Placental epithelial cell (primary cell): ENCODE results near the gene STARD4. TPM values are rescaled to one million over a fixed set of nuclear protein-coding genes. Genes with fewer than 3 reads are reported as not detected.

ENCODE experiments used
- total RNA-seq: library from RNA; depleted of rRNA; stranded (reverse); fragments of >200 nt; gene quantifications from 2 replicates; pipeline ENCODE4 v1.2.3, GENCODE V29; 2012

The STARD4 gene, protein sequence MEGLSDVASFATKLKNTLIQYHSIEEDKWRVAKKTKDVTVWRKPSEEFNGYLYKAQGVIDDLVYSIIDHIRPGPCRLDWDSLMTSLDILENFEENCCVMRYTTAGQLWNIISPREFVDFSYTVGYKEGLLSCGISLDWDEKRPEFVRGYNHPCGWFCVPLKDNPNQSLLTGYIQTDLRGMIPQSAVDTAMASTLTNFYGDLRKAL
- total RNA-seq = 111 and 279 TPM in 2 replicates

GRCh38 chr5:111512375-111513130, at the start of gene STARD4:
Gene STARD4 (minus strand): TSS chr5:111512535. CDS start chr5:111507433, 5,102 bp downstream.

Other genes with a start within 250 kb of the STARD4 start
- 253 and 667 TPM in 2 replicates for gene NREP, start 244.7 kb upstream of the STARD4 start, total RNA-seq